Measurements from ENCODE around the gene ZNF836.

Gene ZNF836

DNA sequence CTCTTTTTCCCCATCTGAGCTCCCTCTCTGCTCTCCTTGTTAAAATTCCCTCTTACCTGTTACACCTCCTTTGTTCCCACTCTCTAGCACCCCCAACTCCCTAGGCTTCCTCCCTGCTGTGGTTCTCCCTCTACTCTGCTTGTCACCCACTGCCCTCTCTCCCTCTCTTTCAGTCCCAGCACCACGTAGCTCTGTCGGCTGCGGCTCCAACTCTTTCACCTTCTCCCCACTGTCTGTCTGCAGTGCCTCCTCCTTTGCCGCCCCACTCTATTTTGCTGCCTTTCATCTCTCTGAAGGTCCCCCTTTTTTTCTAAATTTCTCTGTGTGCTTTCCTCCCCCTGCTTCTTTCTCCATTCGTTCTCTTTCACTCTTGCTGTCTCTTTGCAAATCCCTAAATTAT is 1.1 kb downstream of the ZNF836 start:
- TF ChIP-seq, protein P1, sequence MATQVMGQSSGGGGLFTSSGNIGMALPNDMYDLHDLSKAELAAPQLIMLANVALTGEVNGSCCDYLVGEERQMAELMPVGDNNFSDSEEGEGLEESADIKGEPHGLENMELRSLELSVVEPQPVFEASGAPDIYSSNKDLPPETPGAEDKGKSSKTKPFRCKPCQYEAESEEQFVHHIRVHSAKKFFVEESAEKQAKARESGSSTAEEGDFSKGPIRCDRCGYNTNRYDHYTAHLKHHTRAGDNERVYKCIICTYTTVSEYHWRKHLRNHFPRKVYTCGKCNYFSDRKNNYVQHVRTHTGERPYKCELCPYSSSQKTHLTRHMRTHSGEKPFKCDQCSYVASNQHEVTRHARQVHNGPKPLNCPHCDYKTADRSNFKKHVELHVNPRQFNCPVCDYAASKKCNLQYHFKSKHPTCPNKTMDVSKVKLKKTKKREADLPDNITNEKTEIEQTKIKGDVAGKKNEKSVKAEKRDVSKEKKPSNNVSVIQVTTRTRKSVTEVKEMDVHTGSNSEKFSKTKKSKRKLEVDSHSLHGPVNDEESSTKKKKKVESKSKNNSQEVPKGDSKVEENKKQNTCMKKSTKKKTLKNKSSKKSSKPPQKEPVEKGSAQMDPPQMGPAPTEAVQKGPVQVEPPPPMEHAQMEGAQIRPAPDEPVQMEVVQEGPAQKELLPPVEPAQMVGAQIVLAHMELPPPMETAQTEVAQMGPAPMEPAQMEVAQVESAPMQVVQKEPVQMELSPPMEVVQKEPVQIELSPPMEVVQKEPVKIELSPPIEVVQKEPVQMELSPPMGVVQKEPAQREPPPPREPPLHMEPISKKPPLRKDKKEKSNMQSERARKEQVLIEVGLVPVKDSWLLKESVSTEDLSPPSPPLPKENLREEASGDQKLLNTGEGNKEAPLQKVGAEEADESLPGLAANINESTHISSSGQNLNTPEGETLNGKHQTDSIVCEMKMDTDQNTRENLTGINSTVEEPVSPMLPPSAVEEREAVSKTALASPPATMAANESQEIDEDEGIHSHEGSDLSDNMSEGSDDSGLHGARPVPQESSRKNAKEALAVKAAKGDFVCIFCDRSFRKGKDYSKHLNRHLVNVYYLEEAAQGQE (IDR thresholded peaks at IDR 0.05; ENCODE audit: insufficient replicate concordance, low read depth): no peak
- TF ChIP-seq GABPA (IDR thresholded peaks at IDR 0.05; ENCODE audit: low read depth) (no peak), SPI1 (IDR thresholded peaks at IDR 0.05; ENCODE audit: borderline replicate concordance, low read depth) (no peak), POLR2AphosphoS5 (IDR thresholded peaks at IDR 0.05; ENCODE audit: low read depth) (no peak)
- TF ChIP-seq, protein P2, sequence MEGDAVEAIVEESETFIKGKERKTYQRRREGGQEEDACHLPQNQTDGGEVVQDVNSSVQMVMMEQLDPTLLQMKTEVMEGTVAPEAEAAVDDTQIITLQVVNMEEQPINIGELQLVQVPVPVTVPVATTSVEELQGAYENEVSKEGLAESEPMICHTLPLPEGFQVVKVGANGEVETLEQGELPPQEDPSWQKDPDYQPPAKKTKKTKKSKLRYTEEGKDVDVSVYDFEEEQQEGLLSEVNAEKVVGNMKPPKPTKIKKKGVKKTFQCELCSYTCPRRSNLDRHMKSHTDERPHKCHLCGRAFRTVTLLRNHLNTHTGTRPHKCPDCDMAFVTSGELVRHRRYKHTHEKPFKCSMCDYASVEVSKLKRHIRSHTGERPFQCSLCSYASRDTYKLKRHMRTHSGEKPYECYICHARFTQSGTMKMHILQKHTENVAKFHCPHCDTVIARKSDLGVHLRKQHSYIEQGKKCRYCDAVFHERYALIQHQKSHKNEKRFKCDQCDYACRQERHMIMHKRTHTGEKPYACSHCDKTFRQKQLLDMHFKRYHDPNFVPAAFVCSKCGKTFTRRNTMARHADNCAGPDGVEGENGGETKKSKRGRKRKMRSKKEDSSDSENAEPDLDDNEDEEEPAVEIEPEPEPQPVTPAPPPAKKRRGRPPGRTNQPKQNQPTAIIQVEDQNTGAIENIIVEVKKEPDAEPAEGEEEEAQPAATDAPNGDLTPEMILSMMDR (IDR thresholded peaks at IDR 0.05; ENCODE audit: insufficient read depth, low read length): no peak
- no peak overlapping the region for H3K27ac ChIP-seq (replicated peaks)
- no peaks in the 10 kb centered on the region for H3K27me3 ChIP-seq (ENCODE audit: insufficient read depth, poor library complexity, severe bottlenecking)
- no peak for DNase-seq (ENCODE audit: low read depth in 1 of 2, low spot score in 1 of 2)
- H3K4me3 ChIP-seq (replicated peaks; ENCODE audit: insufficient read depth, low read length): no peak overlapping the region

DNA sequence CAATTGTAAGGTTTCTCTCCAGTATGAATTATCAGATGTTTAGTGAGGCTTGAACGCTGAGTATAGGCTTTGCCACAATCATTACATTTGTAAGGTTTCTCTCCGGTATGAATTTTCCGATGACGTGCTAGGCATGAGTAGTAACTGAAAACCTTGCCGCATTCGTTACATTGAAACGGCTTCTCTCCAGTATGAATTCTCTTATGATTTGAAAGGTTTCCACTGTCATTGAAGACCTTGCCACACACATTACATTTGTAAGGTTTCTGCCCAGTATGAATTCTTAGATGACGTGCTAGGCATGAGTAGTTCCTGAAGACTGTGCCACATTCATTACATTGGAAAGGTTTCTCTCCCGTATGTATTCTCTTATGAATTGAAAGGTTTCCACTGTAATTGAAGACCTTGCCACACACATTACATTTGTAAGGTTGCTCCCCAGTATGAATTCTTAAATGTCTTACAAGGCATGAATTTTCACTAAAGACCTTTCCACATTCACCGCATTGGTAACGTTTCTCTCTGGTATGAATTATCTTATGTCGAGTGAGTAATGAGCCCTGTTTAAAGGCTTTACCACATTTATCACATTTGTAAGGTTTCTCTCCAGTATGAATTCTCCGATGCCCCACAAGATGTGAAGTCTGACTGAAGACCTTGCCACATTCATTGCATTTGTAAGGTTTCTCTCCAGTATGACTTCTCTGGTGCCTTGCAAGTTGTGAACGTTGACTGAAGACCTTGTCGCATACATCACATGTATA is 15.6 kb downstream of the ZNF836 start:
- TF ChIP-seq SPI1 (IDR thresholded peaks at IDR 0.05; ENCODE audit: borderline replicate concordance, low read depth) (no peak), GABPA (IDR thresholded peaks at IDR 0.05; ENCODE audit: low read depth) (no peak), POLR2AphosphoS5 (IDR thresholded peaks at IDR 0.05; ENCODE audit: low read depth) (no peak)
- TF ChIP-seq, protein P2 (IDR thresholded peaks at IDR 0.05; ENCODE audit: insufficient read depth, low read length): no peak
- TF ChIP-seq, protein P1 (IDR thresholded peaks at IDR 0.05; ENCODE audit: insufficient replicate concordance, low read depth): no peak
- no peak overlapping the region for H3K4me3 ChIP-seq (replicated peaks; ENCODE audit: insufficient read depth, low read length)
- no peak for DNase-seq (ENCODE audit: low read depth in 1 of 2, low spot score in 1 of 2)

DNA sequence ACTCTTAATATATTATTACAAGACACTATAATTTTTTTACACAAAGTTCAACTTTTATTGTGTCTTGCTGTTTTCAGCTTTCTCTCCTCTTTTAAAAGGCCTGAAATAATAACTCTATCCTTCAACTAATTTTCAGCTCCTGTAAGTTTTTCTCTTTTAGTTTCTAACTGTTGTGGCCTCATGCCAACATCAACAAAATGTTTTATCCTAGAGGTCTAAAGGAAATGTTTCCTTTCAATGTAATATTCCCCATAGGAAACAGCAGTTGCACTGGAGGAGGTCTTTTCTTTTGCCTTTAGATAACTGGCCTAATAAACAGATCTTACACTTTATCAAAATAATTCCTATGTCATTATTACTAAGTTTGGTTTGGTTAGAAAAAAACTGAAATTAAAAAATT is 23.2 kb downstream of the ZNF836 start:
- H3K27ac ChIP-seq (replicated peaks): no peak overlapping the region
- no peak for DNase-seq (ENCODE audit: low read depth in 1 of 2, low spot score in 1 of 2)
- no peaks in the 10 kb centered on the region for H3K27me3 ChIP-seq (ENCODE audit: insufficient read depth, poor library complexity, severe bottlenecking)
- no peak overlapping the region for H3K4me3 ChIP-seq (replicated peaks; ENCODE audit: insufficient read depth, low read length)
- TF ChIP-seq, protein P1 (IDR thresholded peaks at IDR 0.05; ENCODE audit: insufficient replicate concordance, low read depth): no peak

More for the DNA sequence above, 15.6 kb downstream of the ZNF836 start:
- no peaks in the 10 kb centered on the region for H3K27me3 ChIP-seq (ENCODE audit: insufficient read depth, poor library complexity, severe bottlenecking)
- H3K27ac ChIP-seq (replicated peaks): no peak overlapping the region
